GM12878 (cell line): ENCODE measurements around the gene DCAF6. TPM values are rescaled to one million over a fixed set of nuclear protein-coding genes. Genes with fewer than 3 reads are reported as not detected.

Experiments
- ATAC-seq: fragments of 200-7000 bp; cut with Tn5 transposase; 3 replicates; pipeline ENCODE4 v1.9.1; 2020; ENCODE audit warnings: mild to moderate bottlenecking, moderate library complexity
- BruUV-seq: library from RNA; stranded (reverse); fragments of 400-500 nt; replicated peaks from 2 replicates; lab custom pipeline; 2021; lab: Mats Ljungman, UMichigan
- CTCF ChIA-PET: fragments of 300-600 bp; sonication (Branson Sonifier 250); formaldehyde crosslinking; extraction: SDS; loops from one replicate; lab custom pipeline; 2021; ENCODE audit warnings: inconsistent platforms; lab: Yijun Ruan, JAX
- POLR2A ChIA-PET: fragments of 350-600 bp; formaldehyde crosslinking; extraction: SDS; loops from one replicate; lab custom pipeline; 2021; ENCODE audit warnings: inconsistent platforms; lab: Charles Lee
- RAD21 ChIA-PET: fragments of 300-600 bp; sonication (Branson Sonifier 250); formaldehyde crosslinking; loops from one replicate; lab custom pipeline; 2023; ENCODE audit warnings: antibody characterized with exemption; ENCODE audit not compliant: unreplicated experiment; lab: Charles Lee
- SMC1A ChIA-PET: fragments of 300-600 bp; sonication (Branson Sonifier 250); formaldehyde crosslinking; loops from one replicate; lab custom pipeline; 2023; ENCODE audit not compliant: unreplicated experiment, uncharacterized antibody; lab: Charles Lee
- DNase-seq: peaks from one replicate; pipeline ENCODE4 v3.0.0-alpha.2; 2011; ENCODE audit warnings: low read depth, low spot score
- FAIRE-seq: peaks from 3 replicates; lab custom pipeline; 2011; peaks lifted over from hg19 to GRCh38; lab: Jason Lieb, UNC
- H2AFZ ChIP-seq: 2 replicates; pipeline ENCODE4 v1.6.0; 2011; ENCODE audit warnings: low read depth, low read length, control low read depth; ENCODE audit not compliant: control insufficient read depth
- H3K27ac ChIP-seq: 2 replicates; pipeline ENCODE4 v1.5.1; 2011; ENCODE audit warnings: control low read depth; ENCODE audit not compliant: control insufficient read depth, insufficient read depth
- H3K27me3 ChIP-seq, 2 experiments: replicated peaks in 1 of 2; 2 replicates each; pipeline versions ENCODE4 v1.6.0 to v1.6.1; 2011; ENCODE audit warnings: low read length in 1 of 2; ENCODE audit not compliant: control insufficient read depth in 2 of 2, insufficient read depth in 2 of 2
- H3K36me3 ChIP-seq, 2 experiments: 2 replicates each; pipeline ENCODE4 v1.5.1; 2011; ENCODE audit warnings: low read length in 1 of 2; ENCODE audit not compliant: control insufficient read depth in 2 of 2, insufficient read depth in 2 of 2
- H3K4me1 ChIP-seq: 2 replicates; pipeline ENCODE4 v1.6.1; 2011; ENCODE audit warnings: mild to moderate bottlenecking, low read length, moderate library complexity, mixed read lengths; ENCODE audit not compliant: control insufficient read depth, insufficient read depth
- H3K4me2 ChIP-seq: 2 replicates; pipeline ENCODE4 v1.6.0; 2011; ENCODE audit warnings: control low read depth; ENCODE audit not compliant: control insufficient read depth, insufficient read depth
- H3K4me3 ChIP-seq: fragments of 200-600 bp; sonication (generic); 2 replicates; pipeline ENCODE4 v1.5.1; 2016
- H3K79me2 ChIP-seq: 2 replicates; pipeline ENCODE4 v1.6.0; 2011; ENCODE audit warnings: low read length; ENCODE audit not compliant: control insufficient read depth, insufficient read depth
- H3K9ac ChIP-seq: 2 replicates; pipeline ENCODE4 v1.8.0; 2011; ENCODE audit warnings: low read length, control low read depth, mixed read lengths; ENCODE audit not compliant: control insufficient read depth, insufficient read depth
- H3K9me3 ChIP-seq: replicated peaks from 3 replicates; pipeline ENCODE4 v1.5.1; 2011; ENCODE audit warnings: mild to moderate bottlenecking, low read length; ENCODE audit not compliant: control insufficient read depth, insufficient read depth
- H4K20me1 ChIP-seq: 2 replicates; pipeline ENCODE4 v1.6.0; 2011; ENCODE audit not compliant: control insufficient read depth, insufficient read depth
- ATF2 ChIP-seq: IDR thresholded peaks from 2 replicates; pipeline ENCODE4 v1.6.1; 2012; ENCODE audit warnings: low read length, inconsistent platforms
- PRDM15 ChIP-seq: fragments of 450-650 bp; formaldehyde crosslinking; IDR thresholded peaks from 2 replicates; pipeline ENCODE4 v1.4.0; 2020; ENCODE audit warnings: mild to moderate bottlenecking, moderate library complexity
- RUNX3 ChIP-seq: IDR thresholded peaks from 2 replicates; pipeline ENCODE4 v1.6.1; 2012; ENCODE audit warnings: low read length, inconsistent platforms
- WGBS: methylation state at CpG from one replicate; pipeline ENCODE4 v1.1.6; 2016; ENCODE audit warnings: low lambda C conversion rate; ENCODE audit not compliant: insufficient replicate concordance, insufficient coverage; ENCODE audit errors: missing lambda C conversion rate; 5-methylcytosine and 5-hydroxymethylcytosine counted together
- in situ Hi-C: fragments of 300-500 bp; cut with MboI; formaldehyde crosslinking; loops from 9 replicates; pipeline ENCODE4 v1.14.3; 2018; ENCODE audit warnings: mixed read lengths
- intact Hi-C: fragments of 100-400 bp; cut with micrococcal nuclease; formaldehyde crosslinking; loops from one replicate; pipeline ENCODE4 v1.14.2; 2022; ENCODE audit not compliant: unreplicated experiment
- polyA plus RNA-seq, 11 experiments: library from polyadenylated mRNA; depleted of rRNA in 4 of 11; unstranded in 6 of 11; stranded (reverse) in 5 of 11; fragments of >200 nt; fragmentation: Nextera tagmentation in 4 of 11; fragmentation: Illumina TruSeq in 1 of 11; extraction: Ambion mirVana in 4 of 11; extraction: Trizol in 1 of 11; gene quantifications; 1 replicate in 1 of 11; 2 replicates in 10 of 11; pipeline versions ENCODE4 v1.2.1 to v1.2.3, GENCODE V29; 2011 to 2016; ENCODE audit warnings: inconsistent platforms in 2 of 11, missing spikeins in 2 of 11, low read depth in 1 of 11
- total RNA-seq, 4 experiments: library from RNA; depleted of rRNA in 3 of 4; stranded (reverse); fragments of >200 nt in 3 of 4; fragmentation: Illumina TruSeq in 1 of 4; extraction: Trizol in 1 of 4; gene quantifications; 2 replicates each; pipeline versions ENCODE4 v1.2.1 to v1.2.3, GENCODE V29; 2013 to 2021

The DCAF6 gene
- total and polyA plus RNA-seq, 10 of the 15 experiments (the other 5 are each of a cell fraction or from before 2014, with no cell fraction given) = 11.4 to 62.7 (median 33.0) TPM

GRCh38 chr1:167912294-167912693, 24.2 kb upstream of the DCAF6 start:
- H3K9me3 ChIP-seq = peaks cover 12% of the 10 kb centered on the region
- no peak for TF ChIP-seq RUNX3
- no peak for TF ChIP-seq PRDM15 (CRISPR knock-in tag)
- no peak for TF ChIP-seq ATF2
- in situ Hi-C loops (no loop called here), intact Hi-C loops (no loop called here)
- 68% methylated on average over 7 of the region's 7 CpGs for WGBS
- H4K20me1 ChIP-seq = no peaks in the 10 kb centered on the region
- H3K36me3 ChIP-seq = peaks cover 2% of the 10 kb centered on the region in 2 experiments; a peak in 2 of 4 replicates
- H3K9ac ChIP-seq = no peak overlapping the region
- no peaks in the 10 kb centered on the region for H3K4me1 ChIP-seq
- H3K27me3 ChIP-seq = no peaks in the 10 kb centered on the region
- no peak overlapping the region for H3K4me2 ChIP-seq
- RAD21 ChIA-PET = no interaction called here
- no peak overlapping the region for H2AFZ ChIP-seq
- no peak for FAIRE-seq
- POLR2A ChIA-PET = no interaction called here
- DNase-seq = no peak
- no peak overlapping the region for H3K4me3 ChIP-seq
- H3K79me2 ChIP-seq = no peaks in the 10 kb centered on the region
- ATAC-seq = no peak
- SMC1A ChIA-PET = no interaction called here
- no peak overlapping the region for H3K27ac ChIP-seq
- BruUV-seq = no TSS peak
- CTCF ChIA-PET = no interaction called here
